Measurements from ENCODE around the gene UROS. TPM values are rescaled to one million over a fixed set of nuclear protein-coding genes. Genes with fewer than 3 reads are reported as not detected.

UROS gene
- 72.7 TPM for total RNA-seq (ENCODE audit: insufficient read depth, low replicate concordance)

- DNase-seq (ENCODE audit: low spot score): peak; percentile 94
Measured at GRCh38 chr10:125822878-125823662, at the start of gene UROS, which contains the start of gene BCCIP. TSS of gene UROS (minus strand) at chr10:125823258. CDS start at chr10:125816499, 6,759 bp downstream. TSS of gene BCCIP (plus strand) at chr10:125823546. CDS start at chr10:125823558, 12 bp downstream.

GRCh38 chr10:125871338-125871737, 48.3 kb upstream of the UROS start:
- peak; percentile 42 for DNase-seq (ENCODE audit: low spot score)

- DNase-seq (ENCODE audit: low spot score): peak; percentile 39
Measured at GRCh38 chr10:125868372-125868975, 45.4 kb upstream of the UROS start.

- DNase-seq (ENCODE audit: low spot score): no peak
Measured at GRCh38 chr10:125866421-125867029, 43.5 kb upstream of the UROS start.

GRCh38 chr10:125865120-125865519, 42.1 kb upstream of the UROS start:
- no peak for DNase-seq (ENCODE audit: low spot score)

- DNase-seq (ENCODE audit: low spot score): no peak
Measured at GRCh38 chr10:125859128-125859817, 36.2 kb upstream of the UROS start.

GRCh38 chr10:125857185-125857760, 34.2 kb upstream of the UROS start:
- no peak for DNase-seq (ENCODE audit: low spot score)

- no peak for DNase-seq (ENCODE audit: low spot score)
Measured at GRCh38 chr10:125852487-125852886, 29.4 kb upstream of the UROS start.

- no peak for DNase-seq (ENCODE audit: low spot score)
Measured at GRCh38 chr10:125850766-125851731, 28.0 kb upstream of the UROS start.

- no peak for DNase-seq (ENCODE audit: low spot score)
Measured at GRCh38 chr10:125849448-125849847, 26.4 kb upstream of the UROS start.

GRCh38 chr10:125848857-125849256, 25.8 kb upstream of the UROS start:
- DNase-seq (ENCODE audit: low spot score): no peak

- no peak for DNase-seq (ENCODE audit: low spot score)
Measured at GRCh38 chr10:125848371-125848770, 25.3 kb upstream of the UROS start.

- no peak for DNase-seq (ENCODE audit: low spot score)
Measured at GRCh38 chr10:125846894-125847293, 23.8 kb upstream of the UROS start.

GRCh38 chr10:125845617-125846016, 22.6 kb upstream of the UROS start:
- DNase-seq (ENCODE audit: low spot score): no peak

- no peak for DNase-seq (ENCODE audit: low spot score)
Measured at GRCh38 chr10:125844751-125845221, 21.7 kb upstream of the UROS start.

GRCh38 chr10:125843603-125844329, 20.7 kb upstream of the UROS start:
- no peak for DNase-seq (ENCODE audit: low spot score)

GRCh38 chr10:125840955-125841354, 17.9 kb upstream of the UROS start:
- no peak for DNase-seq (ENCODE audit: low spot score)

GRCh38 chr10:125840406-125840805, 17.3 kb upstream of the UROS start:
- no peak for DNase-seq (ENCODE audit: low spot score)

- no peak for DNase-seq (ENCODE audit: low spot score)
Measured at GRCh38 chr10:125838802-125839575, 15.9 kb upstream of the UROS start.

All from umbilical cord (tissue), 2 donors.